ENCODE data around the gene ADGRA1. TPM values are rescaled to one million over a fixed set of nuclear protein-coding genes. Genes with fewer than 3 reads are reported as not detected.

Gene ADGRA1
- polyA plus RNA-seq, 2 of the 4 experiments (the other 2 are of a cell fraction) = not detected

DNA sequence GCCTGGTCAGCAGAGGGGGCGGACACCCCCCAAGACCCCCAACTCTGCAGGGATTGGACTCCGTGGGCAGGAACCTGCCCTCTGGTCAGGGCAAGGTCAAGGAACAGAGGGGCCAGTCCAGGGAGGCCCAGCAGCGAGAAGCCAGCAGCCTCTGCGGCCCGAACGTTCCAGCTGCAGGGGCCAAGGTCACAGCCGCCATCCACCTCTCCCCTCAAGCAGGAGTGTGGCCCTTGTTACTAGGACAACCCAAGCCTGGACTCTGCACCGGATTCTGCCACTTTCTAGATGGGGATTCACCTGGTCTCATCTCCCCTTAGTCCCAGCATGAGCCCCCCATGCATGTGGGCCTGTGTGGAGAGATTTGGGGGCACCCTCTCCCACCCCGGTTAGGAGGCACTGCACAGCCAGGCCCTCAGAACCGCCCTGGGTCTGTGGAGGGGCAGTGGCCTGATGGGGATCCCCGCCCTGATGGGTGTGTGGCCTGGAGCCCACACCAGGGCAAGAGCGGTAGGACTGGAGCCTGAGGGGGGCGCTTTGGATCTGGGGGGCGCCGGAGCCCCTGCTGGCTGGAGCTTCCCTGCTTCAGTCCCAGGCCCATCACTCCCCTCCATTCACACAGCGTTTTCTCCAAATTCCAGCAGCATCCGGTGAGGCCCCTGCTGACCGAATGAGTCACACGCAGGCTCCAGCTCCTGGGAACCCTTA, 18.1 kb downstream of the ADGRA1 start:
- 67% methylated on average over 12 of the region's 19 CpGs for WGBS (ENCODE audit: missing lambda C conversion rate)
- no peak for TF ChIP-seq NFE2L2 (conservative IDR thresholded peaks at IDR 0.05; ENCODE audit: low read length)
- no peak overlapping the region for H3K27ac ChIP-seq
- ATAC-seq = no peak
- CTCF ChIA-PET = interaction anchor here (0.8 to 2.0 kb wide), 3 partner anchors 12 to 166 kb away, joined by 3 to 6 read pairs (median 4); no protein-coding TSS in a partner anchor
- H3K4me2 ChIP-seq = no peak overlapping the region
- no peak for FAIRE-seq
- no peak for DNase-seq (ENCODE audit: low read depth in 1 of 2, low spot score in 1 of 2)
- peaks cover 16% of the 10 kb centered on the region; the same call in 2 of the 3 replicates for H3K9me3 ChIP-seq
- H3K4me3 ChIP-seq = no peak overlapping the region
- POLR2A ChIA-PET = no interaction called here
- H3K4me1 ChIP-seq = 0 out of 3 replicates have a peak, but pooled peaks cover 6% of the 10 kb centered on the region

DNA sequence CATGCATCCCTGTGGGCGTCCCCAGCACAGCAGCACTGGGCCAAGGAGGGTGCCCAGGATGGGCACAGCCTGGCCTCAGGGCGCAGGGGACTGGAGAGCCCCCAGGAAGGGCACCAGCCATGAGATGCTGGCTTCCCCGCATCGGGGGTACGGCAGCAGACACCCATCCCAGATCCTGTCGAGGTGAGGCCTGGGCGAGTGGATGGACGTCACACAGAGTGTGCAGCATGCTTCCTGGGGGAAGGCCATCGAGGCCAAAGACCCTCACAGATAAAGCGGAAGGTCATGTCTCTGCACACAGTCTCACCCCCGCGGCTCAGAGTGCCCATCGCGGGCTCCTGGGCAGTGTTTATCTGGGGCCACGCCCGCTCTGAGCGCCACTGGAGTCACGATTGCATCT, 18.8 kb downstream of the ADGRA1 start:
- ChIA-PET POLR2A (no interaction called here), CTCF (interaction anchor here (0.8 to 2.0 kb wide), 2 partner anchors 18 to 167 kb away, joined by 3 to 6 read pairs; no protein-coding TSS in a partner anchor)
- ATAC-seq = no peak
- Histone ChIP-seq H3K4me3 (no peak overlapping the region), H3K9me3 (peaks cover 16% of the 10 kb centered on the region; the same call in 2 of the 3 replicates), H3K4me1 (0 out of 3 replicates have a peak, but pooled peaks cover 6% of the 10 kb centered on the region), H3K27ac (no peak overlapping the region), H3K4me2 (no peak overlapping the region)
- FAIRE-seq = no peak
- no peak for TF ChIP-seq HOXB5 (CRISPR knock-in tag; IDR thresholded peaks at IDR 0.05)
- no peak for TF ChIP-seq CEBPB (IDR thresholded peaks at IDR 0.05)
- TF ChIP-seq RCOR1 (IDR thresholded peaks at IDR 0.05; ENCODE audit: low read depth, low read length) = no peak
- no peak for TF ChIP-seq CBX8 (IDR thresholded peaks at IDR 0.05)
- TF ChIP-seq SMC3 (IDR thresholded peaks at IDR 0.05) = no peak
- 51% methylated on average over 10 of the region's 18 CpGs for WGBS (ENCODE audit: missing lambda C conversion rate)
- no peak for DNase-seq (ENCODE audit: low read depth in 1 of 2, low spot score in 1 of 2)

DNA sequence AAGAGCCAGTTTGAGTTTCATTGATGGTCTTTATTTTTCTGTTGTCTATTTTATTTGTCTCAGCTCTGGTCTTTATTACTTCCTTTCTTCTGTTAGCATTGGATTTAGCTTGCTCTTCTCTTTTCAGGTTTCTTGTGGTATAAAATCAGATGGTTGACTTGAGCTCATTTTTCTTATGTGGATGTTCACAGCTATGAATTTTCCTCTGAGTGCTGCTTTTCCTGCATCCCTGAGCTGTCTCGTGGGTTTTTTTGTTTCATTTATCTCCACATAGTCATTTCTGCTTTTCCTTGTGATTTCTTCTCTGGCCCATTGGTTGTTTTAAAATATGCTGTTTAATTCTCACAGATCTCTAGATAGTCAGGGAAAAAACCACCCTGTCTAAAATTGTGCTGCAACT, 19.7 kb downstream of the ADGRA1 start:
- CTCF ChIA-PET = interaction anchor here (0.8 to 2.0 kb wide), 2 partner anchors 17 to 271 kb away, joined by 3 to 6 read pairs; no protein-coding TSS in a partner anchor
- H3K27ac ChIP-seq = no peak overlapping the region
- 0 out of 3 replicates have a peak, but pooled peaks cover 6% of the 10 kb centered on the region for H3K4me1 ChIP-seq
- FAIRE-seq (no peak), ATAC-seq (no peak), DNase-seq (ENCODE audit: low read depth in 1 of 2, low spot score in 1 of 2) (no peak)
- 0% methylated on average over 1 of the region's 1 CpG for WGBS (ENCODE audit: missing lambda C conversion rate)
- TF ChIP-seq, protein P1, sequence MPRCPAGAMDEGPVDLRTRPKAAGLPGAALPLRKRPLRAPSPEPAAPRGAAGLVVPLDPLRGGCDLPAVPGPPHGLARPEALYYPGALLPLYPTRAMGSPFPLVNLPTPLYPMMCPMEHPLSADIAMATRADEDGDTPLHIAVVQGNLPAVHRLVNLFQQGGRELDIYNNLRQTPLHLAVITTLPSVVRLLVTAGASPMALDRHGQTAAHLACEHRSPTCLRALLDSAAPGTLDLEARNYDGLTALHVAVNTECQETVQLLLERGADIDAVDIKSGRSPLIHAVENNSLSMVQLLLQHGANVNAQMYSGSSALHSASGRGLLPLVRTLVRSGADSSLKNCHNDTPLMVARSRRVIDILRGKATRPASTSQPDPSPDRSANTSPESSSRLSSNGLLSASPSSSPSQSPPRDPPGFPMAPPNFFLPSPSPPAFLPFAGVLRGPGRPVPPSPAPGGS (IDR thresholded peaks at IDR 0.05) = no peak
- TF ChIP-seq FOSB (CRISPR knock-in tag; IDR thresholded peaks at IDR 0.05) (no peak), HES2 (IDR thresholded peaks at IDR 0.05) (no peak), KDM1A (IDR thresholded peaks at IDR 0.05; ENCODE audit: low read depth) (peak; percentile 81; the same call in 1 of the 2 replicates), HOXB13 (CRISPR knock-in tag; IDR thresholded peaks at IDR 0.05; ENCODE audit: low read depth) (no peak), CEBPB (IDR thresholded peaks at IDR 0.05) (no peak)
- H3K4me2 ChIP-seq = no peak overlapping the region
- peaks cover 16% of the 10 kb centered on the region; the same call in 2 of the 3 replicates for H3K9me3 ChIP-seq
- H3K4me3 ChIP-seq = no peak overlapping the region
- POLR2A ChIA-PET = no interaction called here

GRCh38 chr10:133109711-133110110, 22.0 kb downstream of the ADGRA1 start:
- FAIRE-seq = no peak
- H3K4me3 ChIP-seq = no peak overlapping the region
- H3K4me2 ChIP-seq = peak overlapping the region; percentile 54
- TF ChIP-seq HEYL (CRISPR knock-in tag; IDR thresholded peaks at IDR 0.05) (no peak), SREBF2 (IDR thresholded peaks at IDR 0.05) (no peak)
- H3K9me3 ChIP-seq = peaks cover 16% of the 10 kb centered on the region; the same call in 2 of the 3 replicates
- ChIA-PET CTCF (interaction anchor here (3.1 kb wide), 1 partner anchor 15 kb away, joined by 17 read pairs; no protein-coding TSS in a partner anchor), POLR2A (no interaction called here)
- peak; percentile 20 to 50; a peak in 3 of 6 replicates for ATAC-seq
- WGBS (ENCODE audit: missing lambda C conversion rate) = 15% methylated on average over 11 of the region's 11 CpGs
- 0 out of 3 replicates have a peak, but pooled peaks cover 6% of the 10 kb centered on the region for H3K4me1 ChIP-seq
- no peak overlapping the region for H3K27ac ChIP-seq
- no peak for DNase-seq (ENCODE audit: low read depth in 1 of 2, low spot score in 1 of 2)

GRCh38 chr10:133110133-133110532, 22.4 kb downstream of the ADGRA1 start:
- ATAC-seq (peak; percentile 52 to 71; a peak in 5 of 6 replicates), FAIRE-seq (no peak), DNase-seq (ENCODE audit: low read depth in 1 of 2, low spot score in 1 of 2) (peak in 1 of 2 experiments; percentile 32)
- Histone ChIP-seq H3K9me3 (peaks cover 16% of the 10 kb centered on the region; the same call in 2 of the 3 replicates), H3K4me2 (peak overlapping the region; percentile 54), H3K27ac (no peak overlapping the region), H3K4me1 (0 out of 3 replicates have a peak, but pooled peaks cover 6% of the 10 kb centered on the region), H3K4me3 (no peak overlapping the region)
- no peak for TF ChIP-seq REST (IDR thresholded peaks at IDR 0.05)
- ChIA-PET CTCF (interaction anchor here (0.6 to 3.1 kb wide), 2 partner anchors 14 to 36 kb away, joined by 6 to 17 read pairs; no protein-coding TSS in a partner anchor), POLR2A (no interaction called here)
- 16% methylated on average over 12 of the region's 13 CpGs for WGBS (ENCODE audit: missing lambda C conversion rate)
